SK-N-DZ (cell line): ENCODE measurements around the gene PXDC1.
"Not testable (repeated sequence)": the region's sequence is repeated elsewhere in the genome, so short reads cannot be mapped to it uniquely, and the experiment has no call there.

Experiments
- DNase-seq: peaks from one replicate; pipeline ENCODE4 v3.0.0-alpha.2; 2015; ENCODE audit warnings: low spot score

Gene PXDC1

DNA sequence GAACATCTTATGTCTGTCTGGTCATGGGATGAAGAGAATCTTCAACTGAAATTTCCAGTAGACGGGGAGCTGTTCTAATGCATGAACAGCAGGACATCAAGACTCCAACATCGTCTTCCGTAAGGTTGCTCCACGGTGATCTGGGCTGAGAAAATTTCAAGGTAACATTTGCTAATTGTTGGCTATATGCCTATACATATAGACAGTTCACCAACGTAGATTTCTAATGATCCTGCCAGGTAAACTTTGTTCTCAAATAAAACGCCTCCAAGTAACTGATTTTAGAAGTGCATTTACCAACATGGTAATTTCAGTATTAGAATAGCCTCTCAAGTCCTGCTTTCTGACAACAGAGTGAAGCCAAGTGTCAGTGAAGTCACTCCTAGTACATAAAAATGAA lies 11.3 kb upstream of the PXDC1 start:
- DNase-seq, result no peak

DNA sequence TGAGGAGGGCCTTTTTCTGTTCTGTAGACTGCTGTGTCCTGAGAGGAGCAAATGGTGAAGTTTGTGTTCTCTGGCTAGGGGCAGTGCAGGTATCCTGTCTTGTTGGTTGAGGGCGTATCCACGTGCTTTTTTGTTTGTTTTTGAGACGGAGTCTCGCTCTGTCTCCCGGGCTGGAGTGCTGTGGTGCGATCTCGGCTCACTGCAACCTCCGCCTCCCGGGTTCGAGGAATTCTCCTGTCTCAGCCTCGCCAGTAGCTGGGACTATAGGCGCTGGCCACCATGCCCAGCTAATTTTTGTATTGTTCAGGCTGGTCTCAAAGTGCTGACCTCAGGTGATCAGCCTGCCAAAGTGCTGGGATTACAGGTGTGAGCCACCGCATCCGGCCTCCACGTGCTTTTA lies 10.8 kb upstream of the PXDC1 start:
- no peak for DNase-seq

GRCh38 chr6:3761989-3762270 lies 10.4 kb upstream of the PXDC1 start:
- DNase-seq, result no peak

DNA sequence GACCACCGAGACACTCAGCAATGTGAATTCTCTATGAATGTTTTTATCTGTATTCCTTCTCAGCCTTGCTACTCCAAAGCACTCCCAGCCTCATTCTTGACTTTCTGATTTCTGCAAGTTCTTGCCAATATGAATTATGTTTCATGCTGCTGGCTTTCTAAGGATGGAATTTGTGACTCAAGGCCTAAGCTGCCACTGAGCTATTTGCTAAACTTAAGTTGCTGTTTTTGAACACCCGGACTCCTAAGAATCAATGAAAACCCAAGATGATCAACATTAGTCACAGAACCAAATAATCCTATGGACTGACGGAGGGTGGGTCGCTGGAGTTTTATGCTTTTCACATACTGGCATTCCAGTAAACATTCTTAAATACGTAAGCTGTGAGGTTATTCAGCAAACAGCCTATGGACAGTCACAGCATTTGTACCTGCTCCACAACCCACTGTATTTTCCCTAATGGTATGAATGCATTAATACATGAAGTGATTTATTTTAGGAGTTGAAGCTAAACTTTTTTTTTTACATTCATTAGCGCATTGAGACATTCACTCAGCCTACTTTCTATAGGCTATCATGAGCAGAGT lies 8.2 kb upstream of the PXDC1 start:
- DNase-seq, result no peak

DNA sequence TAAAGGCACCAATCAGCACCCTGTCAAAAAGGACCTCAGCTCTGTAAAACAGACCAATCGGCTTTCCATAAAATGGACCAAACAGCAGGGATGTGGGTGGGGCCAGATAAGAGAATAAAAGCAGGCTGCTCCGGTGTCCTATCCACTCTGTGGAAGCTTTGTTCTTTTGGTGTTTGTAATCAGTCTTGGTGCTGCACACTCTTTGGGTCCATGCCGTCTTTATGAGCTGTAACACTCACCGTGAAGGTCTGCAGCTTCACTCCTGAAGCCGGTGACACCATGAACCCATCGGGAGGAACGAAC lies 7.3 kb upstream of the PXDC1 start:
- DNase-seq, result no peak

GRCh38 chr6:3757998-3758841 lies 6.7 kb upstream of the PXDC1 start:
- not testable (repeated sequence) for DNase-seq

- DNase-seq, result no peak
These were observed 5.7 kb upstream of the PXDC1 start for GRCh38 chr6:3757241-3757641.

- DNase-seq, result no peak
These were observed 5.0 kb upstream of the PXDC1 start for GRCh38 chr6:3756546-3756945.

DNA sequence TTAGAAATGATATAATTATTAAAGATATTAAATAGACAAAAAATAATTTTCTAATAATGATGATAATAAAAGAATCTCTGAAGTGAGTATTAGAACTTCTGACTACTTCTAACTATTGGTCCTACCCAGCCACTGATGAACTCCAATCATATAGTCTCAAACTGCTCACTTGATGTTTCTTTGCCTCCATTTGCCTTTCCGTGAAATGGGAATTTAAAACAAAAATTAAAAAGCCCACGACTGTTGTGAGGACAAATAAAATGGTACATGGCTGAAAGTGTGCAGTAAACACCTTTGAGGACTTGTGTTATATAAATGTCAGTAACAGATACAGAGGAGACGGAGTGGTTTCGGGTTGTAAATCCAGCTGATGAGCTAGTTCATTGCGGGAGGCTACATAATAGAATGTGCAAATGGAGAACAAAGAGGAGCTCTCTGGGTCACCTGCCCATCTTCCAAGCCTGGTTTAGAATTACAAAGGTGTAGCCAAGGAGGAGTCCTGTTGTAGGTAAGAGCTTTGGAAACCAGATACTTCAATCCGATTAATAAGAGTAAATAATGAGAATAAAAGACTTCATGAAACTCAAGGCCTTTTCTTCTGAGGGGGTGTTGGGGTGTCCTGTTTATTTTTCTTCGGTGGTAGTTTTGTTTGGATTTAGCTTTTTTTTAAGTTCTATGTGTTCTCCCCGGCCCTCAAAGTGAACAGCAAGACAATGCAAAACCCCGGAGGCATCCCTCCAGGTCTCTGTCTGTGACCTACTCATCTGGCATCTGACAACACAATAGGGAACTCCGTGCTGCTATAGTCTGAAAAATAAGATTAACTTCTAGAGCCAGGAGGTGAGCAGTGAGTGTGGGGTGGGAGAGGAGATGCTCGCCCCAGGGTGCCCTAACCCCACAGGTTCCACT lies 4.4 kb upstream of the PXDC1 start:
- no peak for DNase-seq

GRCh38 chr6:3754776-3755175 lies 3.3 kb upstream of the PXDC1 start:
- no peak for DNase-seq

DNA sequence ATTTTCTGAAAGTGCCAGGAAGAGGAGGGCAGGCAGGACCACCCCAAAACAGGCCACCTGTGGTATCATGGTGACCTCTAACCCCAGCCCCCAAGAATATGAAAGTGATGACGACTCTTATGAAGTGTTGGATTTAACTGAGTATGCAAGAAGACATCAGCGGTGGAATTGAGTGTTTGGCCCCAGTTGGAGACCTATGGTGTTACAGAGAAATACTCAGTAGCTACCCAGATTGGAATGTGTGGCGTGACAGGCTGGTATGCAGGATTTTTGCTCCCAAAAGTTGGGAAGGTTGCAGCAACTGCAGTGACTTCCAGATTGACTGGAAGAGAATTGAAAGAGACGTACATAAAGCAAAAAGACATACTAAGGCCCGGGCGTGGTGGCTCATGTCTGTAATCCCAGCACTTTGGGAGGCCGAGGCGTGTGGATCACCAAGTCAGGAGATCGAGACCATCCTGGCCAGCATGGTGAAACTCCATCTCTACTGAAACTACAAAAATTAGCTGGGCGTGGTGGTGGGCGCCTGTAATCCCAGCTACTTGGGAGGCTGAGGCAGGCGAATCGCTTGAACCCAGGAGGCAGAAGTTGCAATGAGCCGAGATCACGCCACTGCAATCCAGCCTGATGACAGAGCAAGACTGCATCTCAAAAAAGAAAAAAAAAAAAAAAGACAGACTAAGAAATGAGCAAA lies 2.7 kb upstream of the PXDC1 start:
- DNase-seq, result not testable (repeated sequence)

DNA sequence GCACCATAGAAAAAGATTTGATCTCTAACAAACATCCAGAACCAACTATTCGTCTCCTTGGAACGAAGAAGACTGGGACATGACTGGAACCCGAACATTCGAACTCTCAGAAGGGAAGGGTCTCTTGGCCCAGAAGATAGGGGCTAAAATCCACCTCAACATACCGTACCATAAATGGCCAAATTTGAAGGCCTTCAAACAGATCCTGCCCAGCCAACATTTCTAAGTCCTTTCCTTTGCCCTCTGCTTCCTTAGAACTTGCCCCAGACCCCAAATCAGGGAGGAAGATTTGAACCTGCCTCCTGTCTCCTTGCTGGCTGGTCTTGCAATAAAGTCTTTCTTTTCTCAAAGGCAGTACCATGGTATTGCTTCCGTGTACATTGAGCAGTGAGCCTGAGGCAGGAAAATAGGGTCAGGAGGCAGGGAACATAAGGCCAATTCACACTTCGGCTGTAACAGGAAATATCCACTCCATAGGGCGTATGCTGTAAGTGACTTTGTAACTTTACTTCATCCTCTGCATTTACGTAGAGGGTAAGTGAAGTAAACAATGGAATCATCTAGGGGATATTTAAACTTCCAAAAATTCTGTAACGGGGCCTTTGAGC lies 1.8 kb upstream of the PXDC1 start:
- DNase-seq, result no peak

DNA sequence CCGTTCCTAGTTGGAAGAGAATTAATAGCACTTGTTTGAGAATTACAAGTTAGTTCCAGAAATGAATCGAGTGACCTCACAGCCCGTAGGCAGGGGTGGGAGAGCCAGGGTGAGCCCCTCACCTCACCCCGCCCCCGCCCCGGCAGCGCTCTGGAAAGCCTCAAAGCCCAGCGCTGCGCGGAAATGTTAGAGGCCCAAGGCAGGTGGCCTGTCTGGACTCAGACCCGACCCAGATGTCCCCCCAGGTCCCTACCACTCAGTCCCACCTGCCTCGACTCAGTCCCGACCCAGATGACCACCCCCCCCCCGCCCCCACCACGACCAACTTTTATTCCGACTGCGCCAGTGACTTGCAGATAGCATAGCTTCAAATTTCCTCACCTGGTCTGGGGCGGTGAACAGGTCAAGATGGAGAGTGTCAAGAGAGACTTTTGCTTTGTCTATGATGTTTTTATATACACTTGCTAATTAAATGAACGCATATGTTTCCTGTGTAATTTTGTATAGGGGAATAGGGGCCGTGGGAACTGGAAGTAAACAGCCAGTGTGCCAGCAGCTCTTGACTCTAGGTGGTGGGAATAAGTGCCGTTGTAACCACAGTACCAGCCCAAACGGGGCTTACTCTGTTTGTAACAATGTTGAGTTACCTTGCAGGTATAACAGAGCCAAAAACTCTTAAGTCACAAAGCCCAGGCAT lies 1.2 kb upstream of the PXDC1 start:
- no peak for DNase-seq

DNA sequence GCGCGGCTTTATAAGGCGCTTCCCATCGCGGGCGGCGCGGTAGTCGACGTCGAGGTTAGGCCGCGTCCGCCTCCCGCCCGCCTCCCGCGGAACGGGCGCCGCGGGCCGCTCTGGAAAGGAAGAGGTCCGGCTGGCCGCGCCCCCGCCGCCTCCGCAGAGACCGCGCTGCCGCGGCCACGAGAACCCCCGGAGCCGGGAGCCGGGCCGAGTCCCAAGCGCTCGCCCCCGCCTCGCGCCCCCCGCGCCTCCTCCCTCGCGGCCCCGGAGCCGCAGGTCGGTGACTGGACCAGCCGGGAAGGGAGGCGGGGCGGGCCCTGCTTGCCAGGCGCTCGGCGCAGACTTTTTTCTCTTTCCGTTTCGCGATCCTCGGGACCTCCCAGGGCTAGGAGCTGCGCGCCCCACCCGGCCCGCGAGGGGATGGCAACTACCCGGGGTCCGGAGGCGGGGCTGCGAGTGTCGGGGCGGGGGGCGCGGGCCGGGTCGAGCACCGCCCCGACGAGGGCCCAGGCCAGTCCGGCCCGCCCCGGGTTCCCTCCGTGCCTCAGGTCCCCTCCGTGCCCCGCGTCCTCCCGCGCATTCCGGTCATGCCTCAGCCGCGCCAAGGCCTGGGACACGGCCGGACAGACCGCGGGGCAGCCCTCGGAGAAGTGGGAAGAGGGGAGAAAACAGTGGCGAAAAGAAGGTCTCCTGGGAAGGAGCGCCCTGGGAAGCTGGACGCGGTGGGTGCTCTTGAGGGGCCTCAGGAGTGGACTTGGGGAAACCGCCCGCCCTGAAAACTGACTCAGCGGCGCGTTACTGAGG lies 417 bp upstream of the PXDC1 start:
- peak; percentile 21 for DNase-seq

DNA sequence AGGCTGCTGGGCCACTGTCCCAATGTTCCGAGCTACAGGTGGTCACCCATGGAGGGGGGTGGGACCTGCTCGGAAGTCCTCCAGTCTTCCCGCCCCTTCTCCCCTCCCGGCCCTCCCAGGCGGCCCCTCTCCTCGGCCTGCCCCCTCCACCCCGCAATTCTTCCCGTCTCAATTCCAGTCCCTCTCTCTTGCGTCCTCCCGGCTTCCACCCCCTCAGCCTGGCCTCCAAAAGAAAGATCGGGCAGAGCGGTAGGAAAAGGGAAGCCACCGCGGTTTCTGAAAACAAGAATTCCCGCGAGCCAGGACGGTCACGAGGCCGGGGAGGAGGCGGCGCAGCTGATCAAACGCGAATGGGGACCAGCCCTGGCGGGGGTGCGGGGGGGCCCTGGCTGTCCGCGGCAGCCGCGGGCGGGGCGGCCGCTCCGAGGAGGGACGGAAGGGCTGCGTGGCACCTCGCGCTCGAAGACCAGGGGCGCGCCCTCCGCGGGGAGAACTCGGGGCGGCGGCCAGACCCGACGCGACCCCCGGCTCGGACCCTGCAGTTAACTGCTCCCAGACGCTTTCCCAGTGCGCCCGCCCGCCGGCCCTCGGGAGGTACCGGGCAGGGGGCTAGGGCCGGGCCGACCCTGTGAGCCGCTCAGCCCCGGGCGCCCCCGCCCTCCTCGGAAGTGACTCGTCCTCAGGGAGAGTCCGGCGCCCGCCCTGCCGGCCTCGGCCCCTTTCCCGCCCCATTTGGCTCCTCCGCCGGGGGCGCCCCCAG lies 1.0 kb downstream of the PXDC1 start:
- no peak for DNase-seq

DNA sequence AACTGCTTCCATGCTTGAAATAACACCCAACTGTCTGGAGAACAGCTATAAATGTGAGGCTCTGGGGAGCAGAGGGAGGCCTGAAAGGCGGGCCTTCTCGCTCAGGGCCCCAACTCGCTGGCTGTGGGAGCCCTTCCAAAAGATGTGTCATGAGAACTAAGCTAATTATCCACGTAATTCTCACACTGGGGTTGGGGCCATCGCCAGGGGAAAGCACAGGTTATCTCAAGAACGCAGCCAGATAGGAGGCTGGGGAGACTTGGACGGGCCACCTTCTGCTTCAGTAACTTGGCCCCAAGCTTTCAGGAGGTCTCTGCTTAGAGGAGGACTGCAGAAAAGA lies 1.6 kb downstream of the PXDC1 start:
- DNase-seq, result no peak

DNA sequence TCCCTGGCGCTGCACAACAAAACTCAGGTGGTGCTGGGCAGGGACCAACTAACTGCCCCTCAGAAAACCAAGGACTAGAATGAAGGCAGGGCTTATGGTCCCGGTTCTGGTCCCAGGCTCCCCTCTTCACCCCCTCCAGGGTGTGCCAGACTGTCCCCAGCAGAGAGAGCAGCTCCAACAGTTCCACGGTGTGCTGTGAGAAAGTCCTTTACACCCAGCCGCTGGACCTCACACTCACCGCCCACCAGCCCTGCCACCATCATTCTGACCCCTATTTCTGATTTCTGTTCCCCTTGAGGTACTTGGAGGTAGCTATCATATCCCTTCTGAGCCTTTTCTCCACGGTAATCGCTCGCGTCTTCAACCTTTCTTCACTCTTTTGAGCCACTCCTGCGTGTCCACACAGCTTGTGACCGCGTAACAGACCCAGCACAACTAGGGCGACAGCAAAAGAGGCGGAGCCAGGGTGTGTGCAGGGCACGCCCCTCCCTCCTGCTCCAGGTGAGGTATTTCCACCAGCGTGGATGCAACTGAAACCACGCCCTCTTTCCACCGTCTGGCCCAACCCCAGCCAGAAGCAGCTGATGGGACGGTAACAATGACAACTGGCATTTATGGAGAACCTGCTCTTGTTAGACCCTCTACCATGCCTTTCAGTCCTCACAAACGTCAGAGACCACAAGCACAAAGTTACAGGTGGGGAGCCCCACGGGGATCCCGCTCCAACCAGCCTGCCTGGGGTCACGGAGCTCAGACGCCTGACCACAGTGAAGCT lies 2.3 kb downstream of the PXDC1 start:
- DNase-seq, result no peak

GRCh38 chr6:3748208-3749066 lies 3.1 kb downstream of the PXDC1 start:
- peak; percentile 46 for DNase-seq
